ENCODE results near the gene RBM19. TPM values are rescaled to one million over a fixed set of nuclear protein-coding genes. Genes with fewer than 3 reads are reported as not detected.

RBM19 gene
- polyA plus RNA-seq, 2 of the 4 experiments (the other 2 are of a cell fraction): 16.0 to 18.6 TPM

DNA sequence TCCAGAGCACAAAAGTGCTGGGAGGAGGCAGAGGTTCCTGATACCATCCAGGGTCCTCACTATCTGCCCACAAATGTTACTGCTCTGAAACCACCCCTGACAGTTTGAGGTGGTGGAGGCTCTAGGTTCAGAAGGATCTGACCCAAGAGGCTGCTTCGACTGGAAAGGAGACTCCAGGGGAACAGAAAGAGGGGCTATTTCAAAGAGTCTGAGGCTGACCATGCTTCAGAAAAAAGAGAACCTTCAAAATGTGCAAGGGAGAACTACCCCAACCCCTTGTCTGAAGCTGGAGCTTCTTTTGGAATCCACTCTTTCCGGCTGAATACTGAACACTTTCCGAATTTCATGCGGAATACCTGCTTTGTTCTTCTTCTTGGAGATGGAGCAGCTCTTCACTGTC, 41.8 kb downstream of the RBM19 start:
- TF ChIP-seq EHF (CRISPR knock-in tag; IDR thresholded peaks at IDR 0.05) (no peak), RNF2 (IDR thresholded peaks at IDR 0.05; ENCODE audit: borderline replicate concordance, low read depth) (no peak), SMC3 (IDR thresholded peaks at IDR 0.05) (no peak), FOSL2 (IDR thresholded peaks at IDR 0.05) (no peak), FOSL2 (CRISPR knock-in tag; IDR thresholded peaks at IDR 0.05) (no peak), RARB (CRISPR knock-in tag; IDR thresholded peaks at IDR 0.05) (no peak), MAFK (IDR thresholded peaks at IDR 0.05; ENCODE audit: partially characterized antibody) (no peak), EHMT2 (IDR thresholded peaks at IDR 0.05; ENCODE audit: low read depth) (no peak), MYC (IDR thresholded peaks at IDR 0.05; ENCODE audit: borderline replicate concordance, low read length) (no peak), KDM1A (IDR thresholded peaks at IDR 0.05; ENCODE audit: low read depth) (no peak)
- no peak for DNase-seq (ENCODE audit: low read depth in 1 of 2, low spot score in 1 of 2)
- Histone ChIP-seq H3K4me3 (no peak overlapping the region), H3K9me3 (no peaks in the 10 kb centered on the region), H3K4me2 (no peak overlapping the region), H3K27ac (no peak overlapping the region), H3K4me1 (no peaks in the 10 kb centered on the region)
- FAIRE-seq: no peak
- ChIA-PET POLR2A (no interaction called here), CTCF (no interaction called here)
- WGBS (ENCODE audit: missing lambda C conversion rate): 53% methylated on average over 4 of the region's 4 CpGs
- no peak for ATAC-seq

DNA sequence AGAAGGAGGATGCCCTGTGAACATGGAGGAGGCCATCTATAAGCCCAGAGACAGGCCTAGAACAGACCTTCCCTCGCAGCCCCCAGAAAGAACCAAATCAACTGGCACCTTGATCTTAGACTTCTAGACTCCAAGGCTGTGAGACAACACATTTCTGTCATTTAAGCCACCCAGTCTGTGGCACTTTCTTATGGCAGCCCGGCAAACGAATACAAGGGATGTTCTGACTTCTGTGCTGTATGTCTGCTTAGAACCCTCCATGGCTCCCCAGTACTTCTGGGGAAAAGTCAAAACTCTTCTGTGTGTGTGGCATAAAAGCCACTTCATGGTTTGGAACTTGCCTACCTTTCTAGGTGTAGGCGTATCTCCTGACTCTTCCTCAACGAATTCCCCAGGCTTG, 42.9 kb downstream of the RBM19 start:
- H3K4me1 ChIP-seq: no peaks in the 10 kb centered on the region
- H3K4me2 ChIP-seq: no peak overlapping the region
- DNase-seq (ENCODE audit: low read depth in 1 of 2, low spot score in 1 of 2) (no peak), FAIRE-seq (no peak), ATAC-seq (no peak)
- no peak overlapping the region for H3K4me3 ChIP-seq
- no peaks in the 10 kb centered on the region for H3K9me3 ChIP-seq
- CTCF ChIA-PET: no interaction called here
- H3K27ac ChIP-seq: no peak overlapping the region
- POLR2A ChIA-PET: no interaction called here
- WGBS (ENCODE audit: missing lambda C conversion rate): 87% methylated on average over 5 of the region's 5 CpGs
- no peak for TF ChIP-seq RARB (CRISPR knock-in tag; IDR thresholded peaks at IDR 0.05)
- no peak for TF ChIP-seq NPAS2 (CRISPR knock-in tag; IDR thresholded peaks at IDR 0.05; ENCODE audit: borderline replicate concordance)
- no peak for TF ChIP-seq CHD2 (IDR thresholded peaks at IDR 0.05; ENCODE audit: low read length, partially characterized antibody)
- TF ChIP-seq POLR2A (IDR thresholded peaks at IDR 0.05; ENCODE audit: low read length): no peak
- TF ChIP-seq ESRRA (IDR thresholded peaks at IDR 0.05; ENCODE audit: borderline replicate concordance, low read length): no peak
- no peak for TF ChIP-seq TP53 (CRISPR knock-in tag; IDR thresholded peaks at IDR 0.05)
- TF ChIP-seq RAD21 (conservative IDR thresholded peaks at IDR 0.05 in 1 of 2, IDR thresholded peaks at IDR 0.05 in 1 of 2): no peak

DNA sequence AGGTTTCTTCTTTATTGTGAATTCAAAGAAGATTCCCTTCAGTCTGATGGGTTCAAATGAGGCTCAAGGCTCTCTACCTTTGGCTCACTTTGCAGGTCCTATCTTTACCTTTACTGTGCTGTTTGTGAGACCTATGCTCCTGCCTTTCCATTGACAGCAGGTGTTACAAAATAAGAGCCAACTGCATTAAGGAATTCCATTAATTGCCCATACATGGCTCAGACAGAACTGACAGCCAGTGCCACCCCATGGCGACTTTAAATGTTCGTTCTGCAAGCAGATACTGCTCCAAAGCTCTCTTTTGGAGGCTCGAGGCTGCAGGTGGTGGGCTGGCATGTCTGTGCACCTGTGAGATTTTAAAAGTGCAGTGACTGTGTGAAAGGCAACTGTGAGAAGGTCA, 44.7 kb downstream of the RBM19 start:
- WGBS (ENCODE audit: missing lambda C conversion rate): 68% methylated on average over 3 of the region's 3 CpGs
- no peaks in the 10 kb centered on the region for H3K9me3 ChIP-seq
- H3K4me1 ChIP-seq: no peaks in the 10 kb centered on the region
- ChIA-PET POLR2A (no interaction called here), CTCF (interaction anchor here (1.6 kb wide), 1 partner anchor 496 kb away, joined by 4 read pairs; no protein-coding TSS in a partner anchor)
- no peak overlapping the region for H3K4me2 ChIP-seq
- no peak for FAIRE-seq
- no peak for TF ChIP-seq NR3C1 (IDR thresholded peaks at IDR 0.05)
- no peak for TF ChIP-seq EP300 (IDR thresholded peaks at IDR 0.05)
- TF ChIP-seq CBX8 (IDR thresholded peaks at IDR 0.05): no peak
- TF ChIP-seq, protein P1, sequence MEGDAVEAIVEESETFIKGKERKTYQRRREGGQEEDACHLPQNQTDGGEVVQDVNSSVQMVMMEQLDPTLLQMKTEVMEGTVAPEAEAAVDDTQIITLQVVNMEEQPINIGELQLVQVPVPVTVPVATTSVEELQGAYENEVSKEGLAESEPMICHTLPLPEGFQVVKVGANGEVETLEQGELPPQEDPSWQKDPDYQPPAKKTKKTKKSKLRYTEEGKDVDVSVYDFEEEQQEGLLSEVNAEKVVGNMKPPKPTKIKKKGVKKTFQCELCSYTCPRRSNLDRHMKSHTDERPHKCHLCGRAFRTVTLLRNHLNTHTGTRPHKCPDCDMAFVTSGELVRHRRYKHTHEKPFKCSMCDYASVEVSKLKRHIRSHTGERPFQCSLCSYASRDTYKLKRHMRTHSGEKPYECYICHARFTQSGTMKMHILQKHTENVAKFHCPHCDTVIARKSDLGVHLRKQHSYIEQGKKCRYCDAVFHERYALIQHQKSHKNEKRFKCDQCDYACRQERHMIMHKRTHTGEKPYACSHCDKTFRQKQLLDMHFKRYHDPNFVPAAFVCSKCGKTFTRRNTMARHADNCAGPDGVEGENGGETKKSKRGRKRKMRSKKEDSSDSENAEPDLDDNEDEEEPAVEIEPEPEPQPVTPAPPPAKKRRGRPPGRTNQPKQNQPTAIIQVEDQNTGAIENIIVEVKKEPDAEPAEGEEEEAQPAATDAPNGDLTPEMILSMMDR (IDR thresholded peaks at IDR 0.05): no peak
- TF ChIP-seq KDM5A (IDR thresholded peaks at IDR 0.05): no peak
- no peak for TF ChIP-seq HDAC2 (IDR thresholded peaks at IDR 0.05)
- TF ChIP-seq RNF2 (IDR thresholded peaks at IDR 0.05; ENCODE audit: borderline replicate concordance, low read depth): no peak
- no peak for TF ChIP-seq CHD4 (IDR thresholded peaks at IDR 0.05; ENCODE audit: borderline replicate concordance)
- no peak for TF ChIP-seq MAFK (IDR thresholded peaks at IDR 0.05; ENCODE audit: partially characterized antibody)
- no peak for TF ChIP-seq RAD21 (conservative IDR thresholded peaks at IDR 0.05 in 1 of 2, IDR thresholded peaks at IDR 0.05 in 1 of 2)
- no peak for TF ChIP-seq POLR2AphosphoS2 (conservative IDR thresholded peaks at IDR 0.05; ENCODE audit: low read length)
- H3K4me3 ChIP-seq: no peak overlapping the region
- no peak overlapping the region for H3K27ac ChIP-seq
- no peak for DNase-seq (ENCODE audit: low read depth in 1 of 2, low spot score in 1 of 2)
- ATAC-seq: no peak

Measured in A549 (cell line).